GM08714 (cell line): Measurements from ENCODE around the gene HOXB3.
A peak's percentile ranks its signal among the peaks of the same experiment; 100 is the strongest.

Experiments used
- H3K4me3 ChIP-seq: fragments of 200-500 bp; sonication (Bioruptor generic); 2 replicates; pipeline ENCODE4 v1.5.1; 2014; ENCODE audit warnings: mild to moderate bottlenecking, low read length, inconsistent platforms
- ZNF274 ChIP-seq: IDR thresholded peaks from 2 replicates; pipeline ENCODE4 v1.6.1; 2012; ENCODE audit warnings: mild to moderate bottlenecking, low read depth, low read length

HOXB3 gene

GRCh38 chr17:48593840-48594537 lies 3.9 kb upstream of the HOXB3 start:
- no peak overlapping the region; the same call in 1 of the 2 replicates for H3K4me3 ChIP-seq
- no peak for TF ChIP-seq ZNF274

GRCh38 chr17:48593126-48593829 lies 3.2 kb upstream of the HOXB3 start, which contains the start of gene HOXB5:
HOXB5 (minus strand) TSS chr17:48593779; CDS start chr17:48593682, 97 bp downstream.
- peak within 1 kb of the TSS; percentile 52; the same call in 1 of the 2 replicates for H3K4me3 ChIP-seq
- no peak for TF ChIP-seq ZNF274

DNA sequence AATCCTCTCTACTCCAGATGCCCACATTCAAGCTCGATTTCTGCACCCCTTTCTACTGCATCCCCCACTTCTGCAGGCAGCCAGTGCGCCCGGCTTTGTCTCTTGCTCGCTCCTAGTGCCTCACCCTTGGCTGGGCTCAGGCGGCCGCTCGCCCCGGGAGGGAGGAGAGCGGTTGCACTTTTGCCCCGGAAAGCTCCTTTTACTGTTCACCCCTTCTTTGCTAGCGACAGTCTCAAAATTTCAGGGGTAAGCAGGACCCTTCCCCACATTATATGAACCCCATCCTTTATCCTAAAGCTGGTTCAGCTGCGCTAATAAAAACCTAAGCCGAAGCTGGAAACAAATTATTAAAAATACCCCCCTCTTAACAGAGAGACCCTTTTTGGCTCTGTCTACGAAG lies 2.5 kb upstream of the HOXB3 start:
- no peak for TF ChIP-seq ZNF274
- peak overlapping the region; percentile 52; the same call in 1 of the 2 replicates for H3K4me3 ChIP-seq

DNA sequence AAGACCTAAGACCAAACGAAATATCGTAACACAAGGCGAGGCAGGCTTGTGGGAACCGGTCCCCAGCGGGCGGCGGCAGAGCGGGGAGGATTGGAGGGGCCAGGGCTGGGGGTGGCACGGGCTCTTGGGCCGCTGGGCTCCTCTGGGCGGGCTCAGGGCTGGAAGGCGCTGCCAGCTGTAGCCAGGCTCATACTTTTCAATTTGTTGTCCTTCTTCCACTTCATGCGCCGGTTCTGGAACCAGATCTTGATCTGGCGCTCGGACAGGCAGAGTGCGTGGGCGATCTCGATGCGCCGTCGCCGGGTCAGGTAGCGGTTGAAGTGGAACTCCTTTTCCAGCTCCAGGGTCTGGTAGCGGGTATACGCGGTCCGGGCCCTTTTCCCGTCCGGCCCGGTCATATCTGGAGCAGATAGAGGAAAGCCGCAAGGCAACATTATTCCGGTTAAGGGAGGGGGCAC lies 2.0 kb upstream of the HOXB3 start:
- TF ChIP-seq ZNF274: no peak
- H3K4me3 ChIP-seq: no peak overlapping the region

GRCh38 chr17:48591255-48592056 lies 1.4 kb upstream of the HOXB3 start:
- no peak for TF ChIP-seq ZNF274

DNA sequence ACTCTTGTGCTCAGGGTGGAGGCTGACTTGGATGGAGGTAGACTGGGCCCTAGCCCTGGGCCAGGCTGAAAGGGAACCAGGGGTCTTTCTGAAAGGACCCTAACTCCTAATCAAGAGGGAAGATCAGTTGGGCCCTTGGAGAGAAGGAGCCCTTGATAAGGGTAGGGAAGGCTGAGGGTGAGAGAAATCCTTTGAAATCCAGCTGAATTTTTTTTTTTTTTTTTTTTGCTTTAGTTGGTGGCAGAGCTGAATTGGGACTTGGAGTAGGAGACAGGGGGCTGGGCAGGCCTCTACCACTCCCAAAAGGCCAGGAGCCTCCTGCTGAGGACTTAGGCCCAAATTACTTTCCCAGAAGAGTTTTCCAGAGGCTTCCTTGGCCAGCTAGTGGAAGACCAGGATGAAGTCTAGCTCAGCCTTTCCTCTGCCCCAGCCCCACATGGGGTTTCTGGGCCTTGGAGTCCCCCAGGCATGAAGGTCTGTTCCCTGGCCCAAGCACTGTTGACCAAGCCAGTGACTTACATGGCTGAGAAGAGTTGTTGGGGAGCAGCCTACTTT lies 643 bp upstream of the HOXB3 start:
- no peak overlapping the region for H3K4me3 ChIP-seq

More at GRCh38 chr17:48591255-48592056, 1.4 kb upstream of the HOXB3 start:
- no peak overlapping the region for H3K4me3 ChIP-seq

DNA sequence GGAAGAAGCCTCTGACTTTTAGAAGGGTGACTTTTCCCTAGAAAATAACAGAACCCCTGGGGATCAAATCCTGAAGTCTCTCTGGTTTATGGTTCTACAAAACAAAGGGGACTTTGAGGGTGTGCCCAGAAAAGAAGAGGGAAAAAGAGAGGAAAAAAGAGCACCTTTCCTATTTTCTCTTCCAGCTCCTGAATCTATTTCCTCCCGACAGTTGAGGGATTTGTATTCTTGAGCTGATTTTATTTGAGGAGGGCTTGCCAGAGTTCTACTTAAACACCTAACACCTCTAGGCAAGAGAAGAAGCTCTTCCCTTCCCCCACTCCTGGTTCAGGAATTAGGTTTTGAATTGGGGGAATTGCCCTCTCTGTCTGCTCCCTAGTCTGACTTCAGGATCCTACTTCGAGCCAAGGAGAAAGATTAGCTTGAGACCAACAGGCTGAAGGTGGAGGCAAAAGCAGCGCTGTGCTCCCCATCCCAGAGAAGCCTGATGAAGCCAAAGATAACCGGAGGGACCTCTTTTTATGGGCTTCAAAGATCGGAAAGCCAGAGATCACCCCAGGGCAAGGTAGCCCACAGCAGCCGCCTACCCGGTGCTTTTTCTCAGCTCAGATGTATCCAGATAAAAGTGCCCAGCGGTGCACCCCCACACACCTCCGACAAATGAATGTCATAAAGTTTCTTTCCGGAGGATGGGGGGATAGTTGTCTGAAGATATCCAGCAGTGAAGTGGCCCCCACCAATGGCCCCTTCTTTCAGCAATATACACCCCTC lies 796 bp downstream of the HOXB3 start:
- H3K4me3 ChIP-seq: peak overlapping the region; percentile 8
- no peak for TF ChIP-seq ZNF274

More for the DNA sequence above, 643 bp upstream of the HOXB3 start:
- no peak for TF ChIP-seq ZNF274

DNA sequence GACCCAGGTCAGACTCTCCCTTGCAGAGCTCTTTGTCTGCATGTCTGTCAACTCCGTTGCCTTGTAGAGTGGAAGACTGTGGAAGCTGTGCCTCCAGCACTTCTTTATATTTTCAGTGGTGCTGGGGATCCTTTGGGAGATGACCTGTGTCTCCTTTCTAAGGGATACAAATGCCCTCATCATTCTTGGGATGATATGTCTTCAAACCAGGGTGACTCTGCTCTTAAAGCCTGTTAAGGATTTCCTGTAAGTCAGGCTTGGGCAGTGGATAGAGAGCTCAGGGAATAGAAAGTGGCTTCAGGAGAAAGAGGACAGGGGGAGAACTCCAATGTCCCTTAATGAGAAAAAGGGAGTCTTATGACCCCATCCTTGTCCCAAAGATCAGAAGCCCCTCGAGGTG lies 1.5 kb downstream of the HOXB3 start:
- no peak overlapping the region for H3K4me3 ChIP-seq

GRCh38 chr17:48588074-48588415 lies 2.0 kb downstream of the HOXB3 start:
- no peak overlapping the region for H3K4me3 ChIP-seq
- TF ChIP-seq ZNF274: no peak

More for the DNA sequence above, 1.5 kb downstream of the HOXB3 start:
- TF ChIP-seq ZNF274: no peak

GRCh38 chr17:48587276-48588073 lies 2.6 kb downstream of the HOXB3 start:
- TF ChIP-seq ZNF274: no peak
- no peak overlapping the region for H3K4me3 ChIP-seq

GRCh38 chr17:48586355-48587258 lies 3.4 kb downstream of the HOXB3 start:
- no peak for TF ChIP-seq ZNF274
- H3K4me3 ChIP-seq: peak overlapping the region; percentile 67

GRCh38 chr17:48584223-48584741 lies 5.8 kb downstream of the HOXB3 start:
- TF ChIP-seq ZNF274: no peak
- no peak overlapping the region for H3K4me3 ChIP-seq
